ENCODE measurements around the gene GALE. TPM values are rescaled to one million over a fixed set of nuclear protein-coding genes. Genes with fewer than 3 reads are reported as not detected.
A peak's percentile ranks its signal among the peaks of the same experiment; 100 is the strongest.
"Not testable (repeated sequence)": the region's sequence is repeated elsewhere in the genome, so short reads cannot be mapped to it uniquely, and the experiment has no call there.

The GALE gene
- total and polyA plus RNA-seq, 4 experiments from 2014 or later = 11.2 to 15.9 (median 12.9) TPM

- intact Hi-C loops (cut with micrococcal nuclease) = no loop called here
- Mint-ChIP-seq H3K36me3 (peaks cover 26 to 52% of the 10 kb centered on the region in 2 donors), H3K27me3 (no peaks in the 10 kb centered on the region), H3K27ac (peak overlapping the region in 3 of 7 donors; percentile 53 to 68 (median 61)), H3K4me3 (peak overlapping the region in 5 of 8 donors; percentile 21 to 59 (median 44)), H3K9me3 (peaks cover 0 to 3% (median 0%) of the 10 kb centered on the region in 8 donors), H3K4me1 (peaks cover 15 to 46% (median 30%) of the 10 kb centered on the region in 4 donors)
- ChIA-PET POLR2A (ENCODE audit: partially characterized antibody) (interaction anchor here (4.6 to 6.4 kb wide), 2 partner anchors 10 to 12 kb away, joined by 59 to 64 read pairs; partner anchors contain the start of genes GALE and PITHD1), CTCF (ENCODE audit: partially characterized antibody) (interaction anchor here (1.1 to 1.5 kb wide), 5 partner anchors 9 to 67 kb away, joined by 3 to 4 read pairs (median 3); no protein-coding TSS in a partner anchor)
- H3K36me3 ChIP-seq (ENCODE audit: insufficient read depth, low read length) = peaks cover 35% of the 10 kb centered on the region
- peaks cover 28% of the 10 kb centered on the region for H3K4me1 ChIP-seq (ENCODE audit: insufficient read depth, low read length)
- no peaks in the 10 kb centered on the region for H3K9me3 ChIP-seq (ENCODE audit: control insufficient read depth in 1 of 2, low read length in 2 of 2)
- H3K27ac ChIP-seq (ENCODE audit: low read depth, low read length) = no peak overlapping the region
- no peaks in the 10 kb centered on the region for H3K27me3 ChIP-seq (ENCODE audit: insufficient read depth, low read length)
- H3K4me3 ChIP-seq (ENCODE audit: low read length in 2 of 2) = no peak overlapping the region
- DNase-seq = no peak
Measured at GRCh38 chr1:23788695-23789094, 11.9 kb downstream of the GALE start.

- Histone ChIP-seq H3K27me3 (ENCODE audit: insufficient read depth, low read length) (no peaks in the 10 kb centered on the region), H3K4me3 (ENCODE audit: low read length in 2 of 2) (no peak overlapping the region), H3K27ac (ENCODE audit: low read depth, low read length) (no peak overlapping the region), H3K36me3 (ENCODE audit: insufficient read depth, low read length) (peaks cover 31% of the 10 kb centered on the region), H3K4me1 (ENCODE audit: insufficient read depth, low read length) (peaks cover 18% of the 10 kb centered on the region), H3K9me3 (ENCODE audit: control insufficient read depth in 1 of 2, low read length in 2 of 2) (no peaks in the 10 kb centered on the region)
- POLR2A ChIA-PET (ENCODE audit: partially characterized antibody) = interaction anchor here (6.4 kb wide), 1 partner anchor 9 kb away, joined by 64 read pairs; the partner anchor contains the start of gene PITHD1
- Mint-ChIP-seq H3K4me1 (peaks cover 15 to 40% (median 26%) of the 10 kb centered on the region in 4 donors), H3K27ac (peak overlapping the region in 3 of 7 donors; percentile 22 to 67 (median 53)), H3K27me3 (no peaks in the 10 kb centered on the region), H3K4me3 (no peak overlapping the region), H3K9me3 (peaks cover 0 to 3% (median 0%) of the 10 kb centered on the region in 8 donors), H3K36me3 (peaks cover 26 to 55% of the 10 kb centered on the region in 2 donors)
- no peak for DNase-seq
- CTCF ChIA-PET (ENCODE audit: partially characterized antibody) = interaction anchor here (0.9 to 1.5 kb wide), 6 partner anchors 10 to 68 kb away, joined by 3 to 4 read pairs (median 3); no protein-coding TSS in a partner anchor
- intact Hi-C loops (cut with micrococcal nuclease) = no loop called here
Measured at GRCh38 chr1:23787701-23788100, 12.9 kb downstream of the GALE start.

- H3K4me1 ChIP-seq (ENCODE audit: insufficient read depth, low read length) = peaks cover 5% of the 10 kb centered on the region
- no peaks in the 10 kb centered on the region for H3K9me3 ChIP-seq (ENCODE audit: control insufficient read depth in 1 of 2, low read length in 2 of 2)
- H3K27ac Mint-ChIP-seq = peak overlapping the region in 1 of 7 donors; percentile 27
- CTCF ChIA-PET (ENCODE audit: partially characterized antibody) = interaction anchor here (1.5 kb wide), 1 partner anchor 13 kb away, joined by 5 read pairs; no protein-coding TSS in a partner anchor
- no peak for DNase-seq
- no peak overlapping the region for H3K4me3 ChIP-seq (ENCODE audit: low read length in 2 of 2)
- H3K4me1 Mint-ChIP-seq = peaks cover 14 to 27% (median 20%) of the 10 kb centered on the region in 4 donors
- H3K36me3 Mint-ChIP-seq = peaks cover 38 to 56% of the 10 kb centered on the region in 2 donors
- no peaks in the 10 kb centered on the region for H3K9me3 Mint-ChIP-seq
- no peaks in the 10 kb centered on the region for H3K27me3 Mint-ChIP-seq
- no peaks in the 10 kb centered on the region for H3K27me3 ChIP-seq (ENCODE audit: insufficient read depth, low read length)
- peaks cover 36% of the 10 kb centered on the region for H3K36me3 ChIP-seq (ENCODE audit: insufficient read depth, low read length)
- H3K4me3 Mint-ChIP-seq = no peak overlapping the region
- intact Hi-C loops (cut with micrococcal nuclease) = no loop called here
- POLR2A ChIA-PET (ENCODE audit: partially characterized antibody) = interaction anchor here (1.3 to 2.3 kb wide), 2 partner anchors 16 to 39 kb away, joined by 3 to 7 read pairs; partner anchors contain the start of gene GALE
- H3K27ac ChIP-seq (ENCODE audit: low read depth, low read length) = no peak overlapping the region
Measured at GRCh38 chr1:23784846-23785245, 15.7 kb downstream of the GALE start.

- POLR2A ChIA-PET (ENCODE audit: partially characterized antibody) = not testable (repeated sequence)
- H3K36me3 Mint-ChIP-seq = peaks cover 37 to 65% of the 10 kb centered on the region in 2 donors
Measured at GRCh38 chr1:23783141-23783540, 17.4 kb downstream of the GALE start.

GRCh38 chr1:23779826-23780371 is 20.7 kb downstream of the GALE start:
- Histone ChIP-seq H3K4me3 (ENCODE audit: low read length in 2 of 2) (no peak overlapping the region), H3K4me1 (ENCODE audit: insufficient read depth, low read length) (peaks cover 26% of the 10 kb centered on the region), H3K27ac (ENCODE audit: low read depth, low read length) (peak overlapping the region; percentile 8), H3K9me3 (ENCODE audit: control insufficient read depth in 1 of 2, low read length in 2 of 2) (no peaks in the 10 kb centered on the region), H3K27me3 (ENCODE audit: insufficient read depth, low read length) (no peaks in the 10 kb centered on the region), H3K36me3 (ENCODE audit: insufficient read depth, low read length) (peaks cover 14% of the 10 kb centered on the region)
- peak overlapping the region; percentile 26 to 96 (median 92) for H3K4me3 Mint-ChIP-seq
- POLR2A ChIA-PET (ENCODE audit: partially characterized antibody) = interaction anchor here (1.0 to 8.6 kb wide), 6 partner anchors 11 to 436 kb away, joined by 3 to 70 read pairs (median 16); partner anchors contain the start of genes ELOA, GALE, HMGCL and HNRNPR
- intact Hi-C loops (cut with micrococcal nuclease) = loop anchor here (5.0 kb wide), 1 partner anchor 38 kb away; the partner anchor contains the start of gene ELOA
- CTCF ChIA-PET (ENCODE audit: partially characterized antibody) = interaction anchor here (0.5 to 2.9 kb wide), 4 partner anchors 31 to 148 kb away, joined by 3 to 11 read pairs (median 4); no protein-coding TSS in a partner anchor
- peak overlapping the region; percentile 8 to 92 (median 85) for H3K27ac Mint-ChIP-seq
- H3K27me3 Mint-ChIP-seq = no peaks in the 10 kb centered on the region
- no peaks in the 10 kb centered on the region for H3K9me3 Mint-ChIP-seq
- DNase-seq = no peak
- H3K36me3 Mint-ChIP-seq = peaks cover 11 to 39% of the 10 kb centered on the region in 2 donors
- peaks cover 22 to 39% (median 31%) of the 10 kb centered on the region in 4 donors for H3K4me1 Mint-ChIP-seq

More at GRCh38 chr1:23783141-23783540, 17.4 kb downstream of the GALE start:
- CTCF ChIA-PET (ENCODE audit: partially characterized antibody) = interaction anchor here (2.9 kb wide), 1 partner anchor 11 kb away, joined by 12 read pairs; no protein-coding TSS in a partner anchor
- H3K4me3 Mint-ChIP-seq; H3K27ac ChIP-seq (ENCODE audit: low read depth, low read length); H3K9me3 ChIP-seq (ENCODE audit: control insufficient read depth in 1 of 2, low read length in 2 of 2); H3K27ac Mint-ChIP-seq; DNase-seq; H3K4me3 ChIP-seq (ENCODE audit: low read length in 2 of 2); H3K9me3 Mint-ChIP-seq; intact Hi-C loops (cut with micrococcal nuclease); H3K27me3 ChIP-seq (ENCODE audit: insufficient read depth, low read length); H3K27me3 Mint-ChIP-seq: not testable (repeated sequence)
- Histone ChIP-seq H3K4me1 (ENCODE audit: insufficient read depth, low read length) (peaks cover 18% of the 10 kb centered on the region), H3K36me3 (ENCODE audit: insufficient read depth, low read length) (peaks cover 36% of the 10 kb centered on the region)
- H3K4me1 Mint-ChIP-seq = peaks cover 22 to 41% (median 29%) of the 10 kb centered on the region in 4 donors

- intact Hi-C loops (cut with micrococcal nuclease) = loop anchor here (1.0 to 5.0 kb wide), 4 partner anchors 13 to 181 kb away; partner anchors contain the start of genes ELOA, GALE, LYPLA2 and PNRC2
- Mint-ChIP-seq H3K36me3 (peaks cover 11 to 28% of the 10 kb centered on the region in 2 donors), H3K9me3 (no peaks in the 10 kb centered on the region), H3K27ac (peak within 1 kb of the TSS; percentile 89 to 99 (median 98)), H3K27me3 (no peaks in the 10 kb centered on the region), H3K4me3 (peak within 1 kb of the TSS; percentile 90 to 96 (median 94)), H3K4me1 (peaks cover 19 to 39% (median 27%) of the 10 kb centered on the region in 4 donors)
- Histone ChIP-seq H3K4me1 (ENCODE audit: insufficient read depth, low read length) (peaks cover 26% of the 10 kb centered on the region), H3K36me3 (ENCODE audit: insufficient read depth, low read length) (peaks cover 5% of the 10 kb centered on the region), H3K27me3 (ENCODE audit: insufficient read depth, low read length) (no peaks in the 10 kb centered on the region), H3K27ac (ENCODE audit: low read depth, low read length) (peak within 1 kb of the TSS; percentile 81), H3K4me3 (ENCODE audit: low read length in 2 of 2) (peak within 1 kb of the TSS; percentile 88 to 97), H3K9me3 (ENCODE audit: control insufficient read depth in 1 of 2, low read length in 2 of 2) (no peaks in the 10 kb centered on the region)
- ChIA-PET CTCF (ENCODE audit: partially characterized antibody) (interaction anchor here (0.7 to 2.9 kb wide), 4 partner anchors 20 to 78 kb away, joined by 3 to 11 read pairs (median 3); no protein-coding TSS in a partner anchor), POLR2A (ENCODE audit: partially characterized antibody) (interaction anchor here (0.6 to 8.6 kb wide), 12 partner anchors 9 to 356 kb away, joined by 3 to 70 read pairs (median 4); partner anchors contain the start of genes ELOA, GALE, HMGCL and LYPLA2)
- DNase-seq = peak; percentile 80 to 87 (median 85)
Measured at GRCh38 chr1:23777979-23778814, 22.4 kb downstream of the GALE start, which contains the start of gene PITHD1. Gene PITHD1, plus strand, starts transcription at chr1:23778418. Its CDS starts 98 bp downstream, at chr1:23778516.
